Prostate gland (tissue), 2 donors: ENCODE results near the gene AHR.
"Not testable (repeated sequence)": the region's sequence is repeated elsewhere in the genome, so short reads cannot be mapped to it uniquely, and the experiment has no call there.

ENCODE experiments used
- CTCF ChIP-seq, 4 experiments: fragments of 200-600 bp in 2 of 4; fragments of 450-650 bp in 2 of 4; sonication (generic) in 2 of 4; IDR thresholded peaks; 1 replicate in 3 of 4; 2 replicates in 1 of 4; pipeline ENCODE4 v1.5.1; 2016 to 2019; ENCODE audit warnings: antibody characterized with exemption in 4 of 4, mild to moderate bottlenecking in 2 of 4, moderate library complexity in 2 of 4
- POLR2AphosphoS5 ChIP-seq: sonication (generic); formaldehyde crosslinking; IDR thresholded peaks from one replicate; pipeline ENCODE4 v1.6.1; 2017; ENCODE audit warnings: antibody characterized with exemption

GRCh38 chr7:17350321-17350720 lies 51.9 kb downstream of the AHR start:
- TF ChIP-seq CTCF (IDR thresholded peaks at IDR 0.05); POLR2AphosphoS5: not testable (repeated sequence)
